Activated CD8-positive, alpha-beta memory T cell treated with anti-CD3 and anti-CD28 coated beads for 4 hours (primary cell): ENCODE measurements around the gene ARHGAP19.
"Not testable (repeated sequence)": the region's sequence is repeated elsewhere in the genome, so short reads cannot be mapped to it uniquely, and the experiment has no call there.

Experiments
- DNase-seq, 2 donors: peaks; one replicate each; pipeline ENCODE4 v3.0.0-alpha.2; 2020; ENCODE audit warnings: low read depth in 2 of 2

The ARHGAP19 gene

DNA sequence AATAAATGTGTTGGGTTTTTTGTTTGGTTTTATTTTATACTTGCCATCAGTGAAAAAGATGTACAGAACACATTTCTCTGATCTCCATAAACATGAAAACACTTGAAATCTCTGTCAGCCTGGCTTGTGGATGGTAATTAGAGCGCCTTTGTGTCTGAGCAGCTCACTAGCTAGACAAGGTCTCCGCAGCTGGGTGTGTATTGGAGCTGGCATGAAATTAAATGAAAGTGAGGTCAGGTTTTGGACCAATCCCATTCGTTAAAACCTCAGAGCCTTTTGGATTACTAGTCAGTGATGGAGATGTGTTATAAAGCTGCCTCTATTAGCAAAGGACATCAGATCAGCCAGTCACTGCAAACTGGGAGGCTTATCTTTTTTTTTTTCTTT, 29.4 kb upstream of the ARHGAP19 start:
- no peak for DNase-seq

DNA sequence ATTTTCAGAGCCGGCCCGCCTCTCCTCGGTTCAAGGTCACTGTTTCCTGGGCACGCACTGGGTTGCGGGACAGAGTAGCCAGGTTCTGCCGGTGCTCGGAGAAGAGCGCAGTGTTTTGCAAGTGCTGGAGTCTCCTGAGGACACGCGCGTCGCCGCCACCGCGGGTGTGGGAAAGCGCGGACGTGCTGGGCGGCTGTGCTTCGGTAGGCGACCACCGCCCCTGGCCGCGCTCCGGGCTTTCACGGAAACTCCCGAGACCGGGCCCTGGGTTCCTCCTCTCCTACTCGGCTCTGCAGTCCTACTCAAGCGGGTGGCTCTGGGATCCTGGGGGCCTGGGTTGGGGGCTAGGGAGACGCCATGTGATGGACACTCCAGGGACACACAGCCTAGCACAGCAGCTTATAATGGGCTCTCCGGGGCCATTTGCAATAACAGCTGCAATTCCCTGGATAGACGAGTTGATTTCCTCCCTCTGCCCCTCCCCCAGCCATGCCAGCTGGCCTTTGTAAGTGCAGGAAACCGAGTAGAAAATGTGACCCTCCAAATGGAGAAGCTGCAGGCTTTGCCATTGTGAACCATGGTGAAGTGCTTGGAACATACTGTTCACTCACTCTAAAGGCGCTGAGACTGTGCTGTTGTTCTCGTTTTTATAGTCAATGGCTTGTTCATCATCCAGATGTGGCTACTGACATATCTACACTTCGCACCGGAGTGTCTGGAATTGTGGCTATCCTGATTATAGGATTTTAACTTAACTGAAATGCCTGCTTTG, 28.8 kb upstream of the ARHGAP19 start:
- no peak for DNase-seq

DNA sequence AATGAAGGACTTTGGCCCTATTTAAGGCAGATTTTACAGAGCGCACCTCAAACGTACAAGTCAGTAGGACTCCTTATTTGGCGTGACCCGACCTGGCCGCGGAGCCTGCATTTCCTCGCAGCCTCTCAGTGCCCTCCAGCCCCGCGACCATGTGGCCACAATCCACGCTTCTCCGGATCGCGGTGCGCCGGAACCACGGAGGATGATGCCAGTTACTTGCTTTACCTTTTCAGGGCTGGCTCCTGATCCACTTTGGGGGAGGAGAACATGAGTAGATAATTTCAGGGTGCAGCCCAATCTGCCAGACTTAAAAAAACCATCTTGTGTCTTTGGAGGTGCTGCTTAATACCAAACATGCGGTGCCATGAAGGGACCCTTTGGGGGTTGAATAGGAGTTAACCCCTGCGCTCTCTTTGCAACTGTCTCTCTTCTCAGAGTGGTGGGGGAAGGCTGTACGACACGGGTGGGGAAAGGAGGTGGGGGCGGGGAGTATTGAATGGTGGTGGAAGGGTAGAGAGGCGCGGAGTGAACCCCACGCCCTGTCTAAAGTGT, 28.1 kb upstream of the ARHGAP19 start:
- DNase-seq, result no peak

DNA sequence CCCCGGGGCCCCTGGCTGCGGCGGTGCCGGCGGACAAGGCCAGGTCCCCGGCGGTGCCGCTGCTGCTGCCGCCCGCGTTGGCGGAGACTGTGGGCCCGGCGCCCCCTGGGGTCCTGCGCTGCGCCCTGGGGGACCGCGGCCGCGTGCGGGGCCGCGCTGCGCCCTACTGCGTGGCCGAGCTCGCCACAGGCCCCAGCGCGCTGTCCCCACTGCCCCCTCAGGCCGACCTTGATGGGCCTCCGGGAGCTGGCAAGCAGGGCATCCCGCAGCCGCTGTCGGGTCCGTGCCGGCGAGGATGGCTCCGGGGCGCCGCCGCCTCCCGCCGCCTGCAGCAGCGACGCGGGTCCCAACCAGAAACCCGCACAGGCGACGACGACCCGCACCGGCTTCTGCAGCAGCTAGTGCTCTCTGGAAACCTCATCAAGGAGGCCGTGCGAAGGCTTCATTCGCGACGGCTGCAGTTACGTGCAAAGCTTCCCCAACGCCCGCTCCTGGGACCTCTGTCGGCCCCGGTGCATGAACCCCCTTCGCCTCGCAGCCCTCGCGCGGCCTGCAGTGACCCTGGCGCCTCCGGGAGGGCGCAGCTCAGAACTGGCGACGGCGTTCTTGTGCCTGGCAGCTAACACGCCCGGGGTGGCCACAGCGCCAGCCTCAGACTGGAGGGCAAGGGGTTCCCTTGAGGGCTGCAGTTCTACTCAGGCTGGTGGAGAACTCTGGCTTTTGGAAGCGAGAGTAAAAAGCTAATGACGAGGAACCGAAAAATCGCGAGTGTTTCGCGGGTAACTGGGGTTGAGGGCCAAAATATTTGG, 27.4 kb upstream of the ARHGAP19 start:
- DNase-seq, result peak in 1 of 2 donors; percentile 31

DNA sequence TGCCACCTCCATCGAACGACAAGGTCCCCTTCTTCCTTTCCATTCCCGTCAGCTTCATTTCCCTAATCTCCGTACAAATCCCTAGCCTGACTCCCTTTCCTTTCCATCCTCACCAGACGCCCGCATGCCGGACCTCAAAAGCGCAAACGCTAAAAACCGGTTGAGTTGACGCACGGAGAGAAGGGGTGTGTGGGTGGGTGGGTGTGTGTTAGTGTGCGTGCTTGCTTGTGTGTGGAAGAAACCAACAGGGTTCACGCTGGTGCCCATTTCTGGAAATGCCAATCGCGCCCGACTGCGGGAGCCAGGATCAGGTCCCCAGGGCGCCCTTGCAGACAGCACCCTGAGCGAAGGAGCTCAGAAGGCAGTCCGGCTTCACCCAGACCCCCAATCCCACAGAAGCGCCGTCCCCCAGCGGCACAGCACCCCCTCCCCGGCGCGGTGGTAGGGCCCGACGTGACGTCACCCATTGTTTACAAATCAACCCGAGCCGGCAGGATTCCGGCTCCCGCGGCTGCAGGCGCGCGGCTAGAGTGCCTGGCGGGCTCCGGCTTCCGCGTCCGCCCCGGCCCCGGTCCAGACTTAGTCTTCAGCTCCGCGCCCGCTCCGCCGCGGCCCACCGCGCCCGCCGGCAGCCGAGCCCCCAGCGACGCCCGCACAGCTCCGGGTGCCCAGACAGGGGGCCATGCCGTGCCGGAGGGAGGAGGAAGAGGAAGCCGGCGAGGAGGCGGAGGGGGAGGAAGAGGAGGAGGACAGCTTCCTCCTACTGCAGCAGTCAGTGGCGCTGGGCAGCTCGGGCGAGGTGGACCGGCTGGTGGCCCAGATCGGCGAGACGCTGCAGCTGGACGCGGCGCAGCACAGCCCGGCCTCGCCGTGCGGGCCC, 26.6 kb upstream of the ARHGAP19 start, which contains the start of gene FRAT1:
FRAT1 (plus strand) TSS at position 500 of the 880 bp plus-strand sequence; CDS start at position 683, 183 bp downstream.
- peak; percentile 79 for DNase-seq

DNA sequence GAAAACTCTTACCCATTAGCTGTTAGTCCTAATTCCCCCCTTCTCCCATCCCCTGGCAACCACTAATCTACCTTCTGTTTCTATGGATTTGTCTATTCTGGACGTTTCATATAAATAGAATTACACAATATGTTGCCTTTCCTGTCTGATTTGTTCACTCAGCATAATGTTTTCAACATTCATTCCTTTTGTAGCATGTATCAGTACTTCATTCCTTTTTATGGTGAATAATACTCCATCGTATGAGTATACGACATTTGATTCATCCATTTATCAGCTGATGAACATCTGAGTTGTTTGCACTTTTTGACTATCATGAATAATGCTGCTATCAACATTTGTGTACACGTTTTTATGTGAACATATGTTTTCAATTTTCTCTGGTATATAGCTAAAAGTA, 22.2 kb upstream of the ARHGAP19 start:
- DNase-seq, result no peak

DNA sequence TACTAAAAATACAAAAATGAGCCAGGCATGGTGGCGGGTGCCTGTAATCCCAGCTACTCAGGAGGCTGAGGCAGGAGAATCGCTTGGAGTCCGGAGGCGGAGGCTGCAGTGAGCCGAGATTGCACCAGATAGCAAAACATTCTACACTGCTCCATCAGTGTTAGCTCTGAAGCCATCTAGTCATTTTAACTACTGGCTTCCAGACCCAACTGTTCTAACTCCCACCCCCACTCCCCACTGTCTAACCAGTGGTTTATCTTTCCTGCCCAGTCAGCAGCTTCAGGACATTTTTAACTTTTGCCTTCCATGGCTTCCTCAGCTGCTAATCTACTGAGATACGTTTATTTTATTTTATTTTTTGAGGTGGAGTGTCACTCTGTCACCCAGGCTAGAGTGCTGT, 20.5 kb upstream of the ARHGAP19 start:
- no peak for DNase-seq

DNA sequence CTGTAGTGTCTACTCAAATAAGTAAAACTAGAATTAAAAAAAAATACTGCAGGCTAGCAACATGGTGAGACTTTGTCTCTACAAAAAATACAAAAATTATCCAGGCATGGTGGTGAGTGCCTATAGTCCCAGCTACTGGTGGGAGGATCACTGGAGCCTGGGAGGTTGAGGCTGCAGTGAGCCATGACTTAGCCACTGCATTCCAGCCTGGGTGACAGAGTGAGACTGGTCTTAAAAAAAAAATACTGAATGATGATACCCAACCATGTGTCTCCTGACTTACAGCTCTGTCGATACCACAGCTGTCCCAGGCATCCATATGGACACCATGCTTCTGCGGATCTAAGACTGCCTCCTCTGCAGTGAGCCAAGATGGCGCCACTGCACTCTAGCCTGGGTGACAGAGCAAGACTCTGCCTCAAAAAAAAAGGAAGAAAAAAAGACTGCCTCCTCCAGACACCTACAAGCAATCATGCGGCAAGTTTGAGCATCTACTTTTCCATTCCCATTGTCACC, 18.7 kb upstream of the ARHGAP19 start:
- DNase-seq, result no peak

DNA sequence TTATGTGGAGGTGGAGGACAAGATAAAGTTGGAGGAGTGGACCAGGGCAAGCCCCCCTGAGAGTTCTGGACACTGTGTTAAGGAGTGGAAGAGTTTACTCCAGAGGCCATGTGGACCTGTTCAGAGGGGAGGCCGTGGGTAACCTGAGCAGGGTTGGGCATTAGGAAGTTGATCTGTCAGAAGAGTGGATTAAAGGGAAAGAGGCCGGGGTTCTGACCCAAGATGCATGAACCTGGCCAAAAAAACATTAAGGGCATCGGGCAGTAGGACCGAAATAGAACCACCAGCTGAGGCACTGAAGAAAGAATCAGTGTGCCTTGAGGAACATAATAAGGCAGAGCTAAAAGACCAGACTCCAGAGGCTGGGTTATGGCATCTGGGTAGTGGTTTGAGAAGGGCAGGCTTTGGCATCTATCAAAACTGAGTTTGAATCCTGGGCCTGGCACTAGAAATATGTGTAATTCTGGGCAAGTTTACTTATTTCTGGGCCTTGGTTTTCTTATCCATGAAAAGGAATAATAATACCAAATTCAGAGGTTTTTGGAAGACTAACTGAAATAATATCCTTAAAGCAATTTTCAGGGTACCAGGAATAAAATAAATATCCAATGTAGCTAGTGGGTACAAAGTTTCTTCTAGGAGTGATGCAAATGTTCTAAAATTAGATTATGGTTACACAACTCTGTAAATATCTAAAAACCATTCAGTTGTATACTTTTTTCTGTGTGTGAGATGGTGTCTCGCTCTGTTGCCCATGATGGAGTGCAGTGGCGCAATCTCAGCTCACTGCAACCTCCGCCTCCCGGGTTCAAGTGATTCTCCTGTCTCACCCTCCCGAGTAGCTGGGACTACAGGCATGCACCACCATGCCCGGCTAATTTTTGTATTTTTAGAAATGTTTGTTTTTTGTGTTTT, 15.7 kb upstream of the ARHGAP19 start:
- no peak for DNase-seq

DNA sequence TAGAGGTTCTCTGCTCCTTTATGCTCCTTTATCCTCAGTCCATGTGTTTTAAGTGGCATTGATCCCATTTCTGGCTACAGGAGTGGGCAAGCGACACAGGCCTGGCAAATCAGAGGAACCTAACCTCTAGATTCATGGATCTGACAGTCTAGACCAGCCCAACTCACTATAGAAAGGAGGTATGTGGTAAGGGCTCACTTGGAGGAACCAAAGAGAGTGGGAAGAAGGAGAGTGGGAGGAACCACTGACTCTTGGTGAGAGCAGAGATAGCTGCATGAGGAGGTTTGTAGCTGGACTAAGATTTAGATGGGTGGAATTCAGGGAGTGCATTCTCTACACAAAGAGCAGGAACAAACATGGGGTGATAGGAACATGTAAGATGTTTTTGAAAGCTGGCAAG, 15.0 kb upstream of the ARHGAP19 start:
- no peak for DNase-seq

DNA sequence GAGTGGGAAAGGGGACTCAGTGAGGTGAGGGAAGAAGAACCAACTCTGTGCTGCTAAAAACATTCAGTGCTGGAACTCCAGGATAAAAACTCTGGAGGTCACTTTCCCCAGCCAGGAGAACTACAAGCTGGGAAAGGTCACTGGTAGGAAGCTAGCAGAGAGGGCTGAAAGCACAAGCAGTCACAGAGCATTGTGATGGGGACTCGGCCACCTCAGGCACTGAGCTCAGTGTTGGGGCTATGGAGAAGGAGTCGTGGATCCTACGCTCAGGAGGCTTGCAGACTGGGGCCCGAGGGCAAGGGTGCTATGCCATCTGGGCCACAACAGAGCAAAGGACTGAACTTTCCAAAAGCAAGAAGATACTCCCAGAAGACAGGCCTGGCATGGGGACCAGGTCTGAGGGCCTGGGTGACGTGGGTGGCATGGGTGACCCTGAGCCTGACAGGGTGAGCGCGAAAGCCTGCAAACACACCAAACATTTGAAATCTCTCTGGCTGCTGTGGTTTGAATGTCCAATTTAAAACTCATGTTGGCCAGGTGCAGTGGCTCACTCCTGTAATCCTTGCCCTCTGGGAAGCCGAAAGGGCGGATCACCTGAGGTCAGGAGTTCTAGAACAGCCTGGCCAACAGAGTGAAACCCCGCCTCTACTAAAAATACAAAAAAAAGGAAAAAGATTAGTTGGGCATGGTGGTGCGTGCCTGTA, 9.8 kb upstream of the ARHGAP19 start:
- DNase-seq, result no peak

DNA sequence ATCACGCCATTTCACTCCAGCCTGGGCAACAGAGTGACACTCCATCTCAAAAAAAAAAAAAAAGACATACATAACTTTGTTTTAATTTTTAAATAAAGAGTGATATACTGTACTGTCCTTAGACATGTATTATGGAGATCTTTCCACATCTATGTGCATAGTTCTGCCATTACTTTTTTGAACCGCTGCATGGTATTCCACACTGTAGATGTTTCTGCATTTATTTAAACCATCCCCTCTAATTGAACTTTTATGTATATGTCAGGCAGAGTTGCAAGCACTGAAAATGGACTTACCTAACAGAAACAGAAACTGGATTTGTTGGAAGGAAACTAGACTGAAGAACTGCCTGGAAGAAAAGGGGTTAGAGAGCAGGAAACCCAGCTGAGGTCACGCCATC, 8.5 kb upstream of the ARHGAP19 start:
- no peak for DNase-seq

DNA sequence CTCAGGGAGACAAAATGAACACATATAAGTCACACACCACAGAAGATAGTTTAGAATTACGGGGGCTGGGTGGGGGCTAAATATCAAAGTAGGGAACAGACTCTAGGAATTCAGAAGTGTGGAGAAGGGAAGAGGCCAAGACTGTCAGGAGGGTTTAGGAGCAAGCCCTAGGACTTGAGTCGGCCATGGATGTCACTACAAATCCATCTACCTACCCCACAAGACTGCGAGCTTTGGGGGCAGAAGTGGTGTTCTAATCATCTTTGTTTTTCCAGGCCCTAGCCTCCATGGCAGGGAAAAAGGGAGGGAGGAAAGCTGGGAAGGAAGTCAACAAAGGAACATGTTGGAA, 5.8 kb upstream of the ARHGAP19 start:
- DNase-seq, result no peak

DNA sequence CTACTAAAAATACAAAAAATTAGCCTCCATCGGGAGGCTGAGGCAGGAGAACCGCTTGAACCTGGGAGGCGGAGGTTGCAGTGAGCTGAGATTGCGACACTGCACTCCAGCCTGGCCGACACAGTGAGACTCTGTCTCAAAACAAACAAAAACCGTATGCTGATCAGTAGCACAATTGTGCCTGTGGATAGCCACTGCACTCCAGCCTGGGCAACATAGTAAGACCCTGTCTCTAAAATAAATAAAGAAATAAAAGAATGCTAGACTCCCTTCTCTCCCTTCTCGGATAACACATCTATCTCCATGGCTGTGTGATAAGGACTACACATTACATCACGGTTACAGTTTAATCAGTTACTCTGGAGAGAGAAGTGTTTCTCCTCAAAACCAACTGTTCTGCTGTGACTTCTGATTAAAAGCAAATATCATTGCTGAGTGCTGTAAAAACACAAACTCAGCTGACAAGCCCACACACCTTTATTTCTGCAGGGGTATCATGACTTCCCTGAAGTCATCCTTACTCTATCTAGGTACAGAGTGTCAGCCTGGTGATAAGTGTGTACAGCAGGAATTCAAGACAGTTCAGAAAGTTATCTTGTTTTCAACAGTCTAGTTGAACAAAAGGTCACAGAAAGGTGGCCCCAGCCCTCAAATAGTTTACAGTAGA, 5.3 kb upstream of the ARHGAP19 start:
- no peak for DNase-seq

DNA sequence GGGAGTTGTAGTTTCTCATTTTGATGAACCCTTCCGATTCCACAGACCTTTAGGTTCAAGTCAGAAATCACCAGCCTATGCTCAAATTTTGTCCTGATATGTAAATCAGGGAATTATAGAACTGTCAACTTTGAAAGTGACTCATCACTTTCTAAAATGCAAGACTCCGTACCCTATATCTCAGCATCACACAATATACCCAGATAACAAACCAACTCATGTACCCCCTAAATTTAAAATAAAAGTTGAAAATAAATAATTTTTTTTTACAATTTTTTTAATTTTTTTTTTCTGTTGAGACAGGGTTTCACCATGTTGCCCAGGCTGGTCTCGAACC, 393 bp upstream of the ARHGAP19 start:
- no peak for DNase-seq

DNA sequence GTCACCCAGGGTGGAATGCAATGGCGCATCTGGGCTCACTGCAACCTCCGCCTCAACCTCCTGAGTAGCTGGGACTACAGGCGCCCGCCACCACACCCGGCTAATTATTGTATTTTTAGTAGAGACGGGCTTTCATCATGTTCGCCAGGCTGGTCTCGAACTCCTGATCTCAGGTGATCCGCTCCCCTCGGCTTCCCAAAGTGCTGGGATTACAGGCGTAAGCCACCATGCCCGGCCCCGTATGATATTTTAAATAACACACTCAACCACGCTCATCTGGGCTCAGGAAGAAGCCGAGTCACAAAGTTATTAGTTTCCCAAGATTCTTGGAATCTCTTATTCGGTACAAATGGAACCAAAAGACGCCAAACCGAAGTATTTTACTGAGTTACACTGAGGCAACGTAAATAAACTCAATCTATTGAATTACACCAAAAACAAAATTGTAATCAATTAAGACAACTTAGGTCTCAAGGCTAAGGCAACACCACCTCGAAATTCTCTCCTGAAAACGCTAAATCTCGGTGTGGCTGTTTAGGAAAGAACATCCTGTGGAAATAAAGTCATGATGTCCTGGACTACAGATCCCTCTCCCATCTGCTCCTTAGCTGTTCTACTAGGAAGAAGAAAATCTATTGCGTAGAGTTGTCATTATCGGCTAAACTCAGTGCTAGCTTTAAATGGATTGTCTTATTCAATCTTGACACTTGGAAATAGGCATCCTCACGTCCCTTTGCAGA, 910 bp downstream of the ARHGAP19 start:
- no peak for DNase-seq

DNA sequence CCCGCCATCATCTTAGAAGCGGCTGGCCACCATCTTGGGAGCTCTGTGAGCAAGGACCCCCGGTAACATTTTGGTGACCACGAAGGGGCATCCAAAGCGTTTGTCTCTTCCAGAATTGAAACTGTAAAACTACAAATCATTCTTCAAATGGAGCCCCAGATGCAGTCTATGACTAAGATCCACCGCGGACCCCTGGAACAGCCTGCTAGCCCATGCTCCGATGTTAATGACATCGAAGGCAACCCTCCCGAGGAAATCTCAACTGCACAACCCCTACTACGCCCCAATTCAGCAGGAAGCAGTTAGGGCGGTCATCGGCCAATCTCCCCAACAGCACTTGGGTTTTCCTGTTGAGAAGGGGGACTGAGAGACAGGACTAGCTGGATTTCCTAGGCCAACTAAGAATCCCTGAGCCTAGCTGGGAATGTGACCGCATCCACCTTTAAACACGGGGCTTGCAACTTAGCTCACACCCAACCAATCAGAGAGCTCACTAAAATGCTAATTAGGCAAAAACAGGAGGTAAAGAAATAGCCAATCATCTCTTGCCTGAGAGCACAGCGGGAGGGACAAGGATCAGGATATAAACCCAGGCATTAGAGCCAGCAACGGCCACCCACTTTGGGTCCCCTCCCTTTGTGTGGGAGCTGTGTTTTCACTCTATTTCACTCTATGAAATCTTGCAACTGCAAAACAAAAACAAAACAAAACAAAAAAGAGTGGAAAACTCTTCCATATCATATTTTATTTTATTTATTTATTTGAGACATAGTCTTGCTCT, 1.7 kb downstream of the ARHGAP19 start:
- DNase-seq, result not testable (repeated sequence)

DNA sequence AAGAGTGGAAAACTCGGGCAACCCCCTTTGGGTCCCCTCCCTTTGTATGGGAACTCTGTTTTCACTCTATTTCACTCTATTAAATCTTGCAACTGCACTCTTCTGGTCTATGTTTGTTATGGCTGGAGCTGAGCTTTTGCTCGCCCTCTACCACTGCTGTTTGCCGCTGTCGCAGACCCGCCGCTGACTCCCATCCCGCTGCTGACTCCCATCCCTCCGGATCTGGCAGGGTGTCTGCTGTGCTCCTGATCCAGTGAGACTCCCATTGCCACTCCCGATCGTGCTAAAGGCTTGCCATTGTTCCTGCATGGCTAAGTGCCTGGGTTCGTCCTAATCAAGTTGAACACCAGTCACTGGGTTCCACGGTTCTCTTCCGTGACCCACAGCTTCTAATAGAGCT, 2.4 kb downstream of the ARHGAP19 start:
- not testable (repeated sequence) for DNase-seq
